Mononuclear cell (primary cell): Measurements from ENCODE around the gene GJD4. TPM values are rescaled to one million over a fixed set of nuclear protein-coding genes. Genes with fewer than 3 reads are reported as not detected.
A peak's percentile ranks its signal among the peaks of the same experiment; 100 is the strongest.

Experiments
- H3K27me3 ChIP-seq: 2 replicates; pipeline ENCODE4 v1.6.0; 2011; ENCODE audit warnings: low read length, control low read depth; ENCODE audit not compliant: insufficient read depth
- H3K4me1 ChIP-seq: 2 replicates; pipeline ENCODE4 v1.5.1; 2011; ENCODE audit warnings: mild to moderate bottlenecking, low read length, control low read depth; ENCODE audit not compliant: insufficient read depth
- H3K4me3 ChIP-seq: 2 replicates; pipeline ENCODE4 v1.5.1; 2011; ENCODE audit warnings: mild to moderate bottlenecking, low read length, moderate library complexity
- H3K9me3 ChIP-seq: 2 replicates; pipeline ENCODE4 v1.5.1; 2011; ENCODE audit warnings: low read depth, mild to moderate bottlenecking, control low read depth, low read length
- total RNA-seq: library from RNA; depleted of rRNA; stranded (reverse); fragments of >200 nt; gene quantifications from one replicate; pipeline ENCODE4 v1.2.3, GENCODE V29; 2012

The GJD4 gene
- total RNA-seq, 1 donor, result not detected

- peaks cover 30% of the 10 kb centered on the region for H3K4me1 ChIP-seq
- no peaks in the 10 kb centered on the region for H3K9me3 ChIP-seq
- peaks cover 45% of the 10 kb centered on the region for H3K27me3 ChIP-seq
- peak overlapping the region; percentile 43 for H3K4me3 ChIP-seq
Measured at GRCh38 chr10:35643151-35644049, 38.3 kb downstream of the GJD4 start.

- Histone ChIP-seq H3K4me1 (peaks cover 30% of the 10 kb centered on the region), H3K4me3 (no peak overlapping the region)
Measured at GRCh38 chr10:35644050-35644950, 39.2 kb downstream of the GJD4 start.

GRCh38 chr10:35650894-35651293 lies 45.8 kb downstream of the GJD4 start:
- Histone ChIP-seq H3K4me1 (no peaks in the 10 kb centered on the region), H3K9me3 (no peaks in the 10 kb centered on the region), H3K4me3 (no peak overlapping the region), H3K27me3 (no peaks in the 10 kb centered on the region)

More at GRCh38 chr10:35644050-35644950, 39.2 kb downstream of the GJD4 start:
- H3K9me3 ChIP-seq, result no peaks in the 10 kb centered on the region
- H3K27me3 ChIP-seq, result peaks cover 38% of the 10 kb centered on the region

GRCh38 chr10:35652824-35653223 lies 47.7 kb downstream of the GJD4 start:
- Histone ChIP-seq H3K4me3 (no peak overlapping the region), H3K4me1 (no peaks in the 10 kb centered on the region), H3K27me3 (peaks cover 4% of the 10 kb centered on the region), H3K9me3 (no peaks in the 10 kb centered on the region)

GRCh38 chr10:35657621-35658020 lies 52.5 kb downstream of the GJD4 start:
- peaks cover 4% of the 10 kb centered on the region for H3K27me3 ChIP-seq
- no peaks in the 10 kb centered on the region for H3K4me1 ChIP-seq
- no peaks in the 10 kb centered on the region for H3K9me3 ChIP-seq
- H3K4me3 ChIP-seq, result no peak overlapping the region

Other genes starting within 250 kb of the GJD4 start
- 0.94 TPM for gene FZD8, start 37.0 kb downstream of the GJD4 start, total RNA-seq